ENCODE data around the gene SYT3.
A peak's percentile ranks its signal among the peaks of the same experiment; 100 is the strongest.

DNA sequence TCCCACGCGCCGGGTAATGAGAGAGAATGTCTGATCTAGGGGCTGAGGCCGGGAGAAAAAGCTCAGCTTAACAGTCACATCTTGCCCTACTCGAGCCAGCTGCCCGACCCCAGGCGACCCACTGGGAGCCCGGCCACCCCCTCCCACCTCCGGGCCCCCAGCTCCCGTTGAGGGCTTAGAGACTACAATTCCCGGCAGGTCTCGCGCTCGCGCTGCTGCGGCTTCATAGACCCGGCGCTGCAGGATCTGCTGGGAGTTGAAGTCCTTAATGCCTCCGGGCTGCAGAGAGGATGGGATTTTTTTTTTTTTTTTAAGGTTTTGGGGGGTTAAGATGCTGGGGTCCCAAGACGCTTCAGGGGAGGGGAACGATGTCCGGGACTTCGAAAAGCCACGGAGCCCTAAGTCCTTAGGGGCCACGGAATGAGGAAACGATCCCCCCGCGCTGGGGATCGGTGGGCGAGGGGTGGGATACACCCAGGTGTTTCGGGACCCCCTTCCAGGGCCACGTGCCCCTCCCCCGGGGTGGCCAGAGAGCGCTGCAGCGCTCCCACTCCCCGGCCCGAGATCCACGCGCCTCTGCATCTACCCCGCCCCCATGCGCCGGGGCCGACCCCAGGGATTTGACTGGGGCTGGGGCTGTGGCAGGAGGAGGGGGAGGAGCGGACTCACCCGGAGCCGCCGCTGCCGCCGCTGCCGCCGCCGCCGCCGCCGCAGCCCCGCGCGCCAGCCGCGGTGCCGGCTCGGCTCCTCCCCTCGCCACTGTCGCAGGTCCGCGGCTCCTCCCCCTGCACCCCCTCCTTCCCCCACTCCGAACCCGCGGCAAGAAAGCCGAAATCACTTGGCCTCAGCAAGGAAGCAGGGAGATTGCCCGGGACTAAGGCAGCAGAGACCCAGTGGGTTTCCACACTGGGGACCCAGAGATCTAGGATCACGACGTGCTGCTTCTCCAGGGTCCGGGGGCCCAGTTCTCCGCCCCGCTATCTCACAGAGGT is at the start of gene SYT3:
- TF ChIP-seq, protein P1, sequence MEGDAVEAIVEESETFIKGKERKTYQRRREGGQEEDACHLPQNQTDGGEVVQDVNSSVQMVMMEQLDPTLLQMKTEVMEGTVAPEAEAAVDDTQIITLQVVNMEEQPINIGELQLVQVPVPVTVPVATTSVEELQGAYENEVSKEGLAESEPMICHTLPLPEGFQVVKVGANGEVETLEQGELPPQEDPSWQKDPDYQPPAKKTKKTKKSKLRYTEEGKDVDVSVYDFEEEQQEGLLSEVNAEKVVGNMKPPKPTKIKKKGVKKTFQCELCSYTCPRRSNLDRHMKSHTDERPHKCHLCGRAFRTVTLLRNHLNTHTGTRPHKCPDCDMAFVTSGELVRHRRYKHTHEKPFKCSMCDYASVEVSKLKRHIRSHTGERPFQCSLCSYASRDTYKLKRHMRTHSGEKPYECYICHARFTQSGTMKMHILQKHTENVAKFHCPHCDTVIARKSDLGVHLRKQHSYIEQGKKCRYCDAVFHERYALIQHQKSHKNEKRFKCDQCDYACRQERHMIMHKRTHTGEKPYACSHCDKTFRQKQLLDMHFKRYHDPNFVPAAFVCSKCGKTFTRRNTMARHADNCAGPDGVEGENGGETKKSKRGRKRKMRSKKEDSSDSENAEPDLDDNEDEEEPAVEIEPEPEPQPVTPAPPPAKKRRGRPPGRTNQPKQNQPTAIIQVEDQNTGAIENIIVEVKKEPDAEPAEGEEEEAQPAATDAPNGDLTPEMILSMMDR (optimal IDR thresholded peaks at IDR 0.05 in 1 of 3, IDR thresholded peaks at IDR 0.05 in 1 of 3, conservative IDR thresholded peaks at IDR 0.05 in 1 of 3; ENCODE audit: extremely low read depth in 1 of 3, insufficient read depth in 2 of 3, low read length in 3 of 3) = no peak
- peak; percentile 54 for TF ChIP-seq EZH2 (IDR thresholded peaks at IDR 0.05; ENCODE audit: low read length)
